Fibroblast of skin of back (primary cell): ENCODE data around the gene PLXNA3.

ENCODE experiments used
- DNase-seq: peaks from one replicate; pipeline ENCODE4 v3.0.0-alpha.2; 2013

Gene PLXNA3

DNA sequence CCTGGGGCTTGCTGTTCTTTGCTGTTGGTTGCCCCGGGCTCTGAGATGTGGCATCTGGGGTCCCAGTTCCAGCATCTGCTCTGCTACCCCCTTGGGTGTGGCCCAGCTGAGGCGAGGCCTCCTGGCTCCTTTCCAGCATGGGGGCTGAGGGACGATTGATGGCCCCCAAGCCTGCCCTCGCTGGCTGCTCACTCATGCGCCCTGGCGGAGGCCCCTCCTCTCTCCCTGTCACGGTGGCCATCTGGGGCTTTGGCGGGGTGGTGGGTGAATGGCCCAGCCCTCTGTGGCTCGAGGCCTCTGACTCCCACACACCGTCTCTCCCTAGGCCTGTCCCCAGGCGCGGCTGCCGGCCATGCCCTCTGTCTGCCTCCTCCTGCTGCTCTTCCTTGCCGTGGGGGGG is 1.8 kb downstream of the PLXNA3 start:
- DNase-seq, result peak; percentile 4

DNA sequence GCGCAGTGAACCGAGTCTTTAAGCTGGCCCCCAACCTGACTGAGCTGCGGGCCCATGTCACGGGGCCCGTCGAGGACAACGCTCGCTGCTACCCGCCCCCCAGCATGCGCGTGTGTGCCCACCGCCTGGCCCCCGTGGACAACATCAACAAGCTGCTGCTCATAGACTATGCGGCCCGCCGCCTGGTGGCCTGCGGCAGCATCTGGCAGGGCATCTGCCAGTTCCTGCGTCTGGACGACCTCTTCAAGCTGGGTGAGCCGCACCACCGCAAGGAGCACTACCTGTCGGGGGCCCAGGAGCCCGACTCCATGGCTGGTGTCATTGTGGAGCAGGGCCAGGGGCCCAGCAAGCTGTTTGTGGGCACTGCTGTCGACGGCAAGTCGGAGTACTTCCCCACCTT is 2.2 kb downstream of the PLXNA3 start:
- no peak for DNase-seq

DNA sequence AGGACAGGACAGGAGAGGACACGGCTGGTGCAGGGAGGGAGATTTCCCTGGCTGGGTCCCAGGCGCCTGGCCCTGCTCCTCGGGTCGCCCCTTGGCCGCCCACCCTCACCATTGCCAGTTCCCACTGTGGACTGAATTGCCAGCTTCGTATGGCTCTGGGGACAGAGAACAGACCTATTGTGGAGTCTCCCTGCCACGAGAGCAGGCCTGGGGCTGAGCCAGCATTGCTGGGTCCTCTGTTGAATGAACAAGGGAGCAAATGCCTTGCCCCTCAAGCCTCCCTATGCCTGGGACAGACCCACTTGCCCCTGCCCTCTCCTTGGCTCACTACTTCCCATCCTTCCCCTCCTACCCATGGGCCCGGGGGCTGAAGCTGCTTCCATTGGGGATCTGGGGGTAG is 4.3 kb downstream of the PLXNA3 start:
- no peak for DNase-seq

DNA sequence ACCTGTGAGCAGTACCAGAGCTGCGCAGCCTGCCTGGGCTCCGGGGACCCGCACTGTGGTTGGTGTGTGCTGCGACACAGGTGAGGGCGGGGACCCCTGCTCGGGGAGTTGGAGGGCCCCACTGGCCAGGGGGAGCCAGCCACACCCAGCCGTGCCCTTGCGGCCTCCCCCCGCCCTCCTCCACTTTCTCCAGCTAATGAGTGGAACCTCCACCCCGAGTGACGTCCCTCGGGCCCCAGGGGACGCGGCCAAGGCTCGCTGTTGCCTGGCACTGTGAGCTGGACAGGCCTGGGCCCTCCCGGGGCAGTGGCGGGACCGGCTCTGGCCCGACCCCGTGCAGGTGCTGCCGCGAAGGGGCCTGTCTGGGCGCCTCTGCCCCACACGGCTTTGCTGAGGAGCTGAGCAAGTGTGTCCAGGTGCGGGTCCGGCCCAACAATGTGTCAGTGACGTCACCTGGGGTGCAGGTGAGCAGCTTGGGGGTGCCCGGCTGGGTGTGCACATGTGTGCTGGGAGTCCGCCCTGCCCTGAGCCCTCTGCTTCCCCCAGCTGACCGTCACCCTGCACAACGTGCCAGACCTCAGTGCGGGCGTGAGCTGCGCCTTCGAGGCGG is 5.6 kb downstream of the PLXNA3 start:
- DNase-seq, result no peak

DNA sequence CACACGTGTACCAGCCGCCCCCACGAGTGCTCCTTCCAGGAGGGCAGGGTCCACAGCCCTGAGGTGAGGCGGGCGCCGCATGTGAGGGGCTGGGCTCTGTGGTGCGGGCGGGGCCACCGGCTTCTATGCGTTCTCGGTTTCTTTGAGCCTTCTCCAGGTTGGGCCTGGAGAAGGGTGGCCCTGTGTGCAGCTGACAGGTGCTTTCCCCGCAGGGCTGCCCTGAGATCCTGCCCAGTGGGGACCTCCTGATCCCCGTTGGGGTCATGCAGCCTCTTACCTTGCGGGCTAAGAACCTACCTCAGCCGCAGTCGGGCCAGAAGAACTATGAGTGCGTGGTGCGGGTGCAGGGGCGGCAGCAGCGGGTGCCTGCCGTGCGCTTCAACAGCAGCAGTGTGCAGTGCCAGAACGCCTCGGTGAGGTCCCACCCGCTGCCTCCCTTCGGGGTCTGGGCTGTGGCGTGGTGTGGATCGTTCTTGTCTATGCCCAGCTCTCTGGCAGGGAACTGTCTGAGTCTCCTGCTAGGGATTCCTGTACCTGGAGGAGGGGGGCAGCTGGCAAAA is 6.8 kb downstream of the PLXNA3 start:
- DNase-seq, result no peak

DNA sequence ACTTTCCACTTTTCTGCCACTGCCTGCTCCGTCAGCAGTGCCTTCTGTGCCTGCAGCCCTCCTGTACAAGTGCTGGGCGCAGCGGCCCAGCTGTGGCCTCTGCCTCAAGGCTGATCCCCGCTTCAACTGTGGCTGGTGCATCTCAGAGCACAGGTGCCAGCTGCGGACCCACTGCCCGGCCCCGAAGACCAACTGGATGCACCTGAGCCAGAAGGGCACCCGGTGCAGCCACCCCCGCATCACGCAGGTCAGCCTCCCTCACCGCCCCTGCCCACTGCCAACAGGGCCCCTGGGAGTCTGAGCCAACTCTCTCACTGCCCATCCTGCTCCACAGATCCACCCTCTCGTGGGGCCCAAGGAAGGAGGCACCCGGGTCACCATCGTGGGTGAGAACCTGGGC is 7.5 kb downstream of the PLXNA3 start:
- DNase-seq, result no peak

DNA sequence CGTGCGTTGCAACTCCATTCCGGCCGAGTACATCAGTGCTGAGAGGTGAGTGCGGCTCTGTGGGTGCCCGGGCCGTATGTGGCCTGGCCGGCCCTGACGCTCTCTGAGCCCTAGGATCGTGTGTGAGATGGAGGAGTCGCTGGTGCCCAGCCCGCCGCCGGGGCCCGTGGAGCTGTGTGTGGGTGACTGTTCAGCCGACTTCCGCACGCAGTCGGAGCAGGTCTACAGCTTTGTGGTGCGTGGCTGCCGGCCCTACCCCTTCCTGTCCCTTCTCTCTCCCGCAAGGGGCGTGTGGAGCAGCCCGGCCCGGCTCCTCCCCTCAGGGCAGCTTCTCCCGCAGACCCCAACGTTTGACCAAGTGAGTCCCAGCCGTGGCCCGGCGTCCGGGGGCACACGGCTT is 8.0 kb downstream of the PLXNA3 start:
- no peak for DNase-seq

DNA sequence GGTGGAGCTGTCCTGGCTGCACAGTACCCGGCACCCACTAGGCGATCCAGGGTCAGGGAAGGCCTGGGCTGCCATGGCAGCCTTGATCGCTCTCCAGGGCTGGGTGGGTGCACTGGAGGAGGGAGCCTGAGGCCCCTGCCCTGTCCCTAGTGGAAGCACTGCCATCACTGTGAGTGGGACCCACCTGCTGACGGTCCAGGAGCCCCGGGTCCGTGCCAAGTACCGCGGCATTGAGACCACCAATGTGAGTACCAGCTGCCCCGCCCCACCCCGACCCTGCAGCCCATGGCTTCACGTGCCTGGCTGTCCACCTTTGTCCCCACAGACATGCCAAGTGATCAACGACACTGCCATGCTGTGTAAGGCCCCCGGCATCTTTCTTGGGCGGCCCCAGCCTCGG is 8.8 kb downstream of the PLXNA3 start:
- no peak for DNase-seq

DNA sequence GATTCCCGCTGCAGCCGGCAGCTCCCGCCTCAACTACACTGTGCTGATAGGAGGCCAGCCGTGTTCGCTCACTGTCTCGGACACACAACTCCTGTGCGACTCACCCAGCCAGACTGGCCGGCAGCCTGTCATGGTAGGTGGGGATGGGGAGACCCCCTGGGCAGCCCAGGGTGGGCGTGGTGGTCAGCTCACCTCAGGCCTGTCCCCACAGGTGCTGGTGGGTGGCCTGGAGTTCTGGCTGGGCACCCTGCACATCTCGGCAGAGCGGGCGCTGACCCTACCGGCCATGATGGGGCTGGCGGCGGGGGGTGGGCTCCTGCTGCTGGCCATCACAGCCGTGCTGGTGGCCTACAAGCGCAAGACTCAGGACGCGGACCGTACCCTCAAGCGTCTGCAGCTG is 9.5 kb downstream of the PLXNA3 start:
- DNase-seq, result no peak

DNA sequence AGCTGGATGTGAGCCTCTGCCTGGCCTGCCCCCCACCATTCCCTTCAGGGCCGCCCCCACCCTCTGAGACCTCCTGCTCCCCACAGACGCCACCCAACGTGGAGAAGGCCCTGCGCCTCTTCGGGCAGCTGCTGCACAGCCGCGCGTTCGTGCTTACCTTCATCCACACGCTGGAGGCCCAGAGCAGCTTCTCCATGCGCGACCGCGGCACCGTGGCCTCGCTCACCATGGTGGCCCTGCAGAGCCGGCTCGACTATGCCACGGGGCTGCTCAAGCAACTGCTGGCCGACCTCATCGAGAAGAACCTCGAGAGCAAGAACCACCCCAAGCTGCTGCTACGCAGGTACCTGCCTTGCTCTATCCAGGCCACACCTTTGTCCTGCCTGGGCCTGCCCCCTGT is 10.1 kb downstream of the PLXNA3 start:
- no peak for DNase-seq

DNA sequence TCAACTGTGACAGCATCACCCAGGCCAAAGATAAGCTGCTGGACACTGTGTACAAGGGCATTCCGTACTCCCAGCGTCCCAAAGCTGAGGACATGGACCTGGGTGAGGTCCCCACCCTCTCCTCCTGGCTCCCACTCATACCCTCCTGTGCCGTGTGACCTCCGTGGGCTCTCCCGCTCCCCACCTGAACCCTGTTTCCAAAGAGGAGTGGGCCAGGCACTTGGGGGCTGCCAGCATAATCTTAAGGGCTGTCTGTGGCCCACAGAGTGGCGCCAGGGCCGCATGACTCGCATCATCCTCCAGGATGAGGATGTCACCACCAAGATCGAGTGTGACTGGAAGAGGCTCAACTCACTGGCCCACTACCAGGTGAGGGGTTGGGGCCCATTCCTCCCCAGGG is 11.0 kb downstream of the PLXNA3 start:
- no peak for DNase-seq

DNA sequence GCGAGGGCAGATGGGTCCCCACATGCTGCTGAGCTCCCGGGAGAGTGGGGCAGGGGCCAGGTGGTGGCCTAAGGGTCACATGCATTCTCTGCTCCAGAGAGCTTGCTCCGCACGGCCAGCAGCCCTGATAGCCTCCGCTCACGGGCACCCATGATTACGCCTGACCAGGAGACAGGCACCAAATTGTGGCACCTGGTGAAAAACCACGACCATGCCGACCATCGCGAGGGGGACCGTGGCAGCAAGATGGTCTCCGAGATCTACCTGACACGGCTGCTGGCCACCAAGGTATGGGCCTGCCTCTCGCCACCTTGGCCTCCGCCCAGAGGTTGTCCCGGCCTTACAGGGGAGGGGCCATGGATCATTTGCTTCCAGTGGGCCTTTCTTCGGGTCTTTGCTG is 11.8 kb downstream of the PLXNA3 start:
- no peak for DNase-seq

DNA sequence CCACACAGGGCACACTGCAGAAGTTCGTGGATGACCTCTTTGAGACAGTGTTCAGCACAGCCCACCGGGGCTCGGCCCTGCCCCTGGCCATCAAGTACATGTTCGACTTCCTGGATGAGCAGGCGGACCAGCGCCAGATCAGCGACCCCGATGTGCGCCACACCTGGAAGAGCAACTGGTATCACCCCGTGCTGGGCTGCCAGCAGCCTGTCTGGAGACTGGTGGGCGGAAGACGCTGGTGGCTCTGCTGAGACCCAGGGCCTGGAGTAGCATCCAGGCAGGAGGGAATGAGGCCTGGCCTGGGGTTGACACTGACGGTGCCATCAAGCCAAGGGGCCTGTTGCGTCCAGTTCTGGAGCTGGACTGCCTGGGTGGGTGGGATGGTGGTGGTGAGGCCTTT is 12.4 kb downstream of the PLXNA3 start:
- DNase-seq, result no peak

DNA sequence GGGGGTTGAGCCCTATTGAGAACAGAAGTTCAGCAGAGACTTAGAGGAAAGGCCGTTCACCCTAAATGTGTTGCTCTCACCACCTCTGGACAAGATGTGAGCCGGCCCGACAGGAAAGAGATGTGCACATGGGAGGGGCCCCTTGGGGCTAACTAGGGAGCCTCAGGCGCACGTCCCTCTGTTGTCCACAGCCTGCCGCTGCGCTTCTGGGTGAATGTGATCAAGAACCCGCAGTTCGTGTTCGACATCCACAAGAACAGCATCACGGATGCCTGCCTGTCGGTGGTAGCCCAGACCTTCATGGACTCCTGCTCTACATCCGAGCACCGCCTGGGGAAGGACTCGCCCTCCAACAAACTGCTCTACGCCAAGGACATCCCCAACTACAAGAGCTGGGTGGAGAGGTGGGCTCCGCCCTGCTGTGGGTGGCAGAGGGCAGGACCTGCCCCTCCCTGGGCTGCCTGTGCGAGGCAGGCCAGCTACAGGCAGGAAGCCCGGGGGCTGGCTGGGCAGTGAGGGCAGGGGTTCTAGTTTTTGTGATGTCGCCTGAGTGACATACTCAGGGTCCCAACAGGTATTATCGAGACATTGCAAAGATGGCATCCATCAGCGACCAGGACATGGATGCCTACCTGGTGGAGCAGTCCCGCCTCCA is 13.0 kb downstream of the PLXNA3 start:
- no peak for DNase-seq

DNA sequence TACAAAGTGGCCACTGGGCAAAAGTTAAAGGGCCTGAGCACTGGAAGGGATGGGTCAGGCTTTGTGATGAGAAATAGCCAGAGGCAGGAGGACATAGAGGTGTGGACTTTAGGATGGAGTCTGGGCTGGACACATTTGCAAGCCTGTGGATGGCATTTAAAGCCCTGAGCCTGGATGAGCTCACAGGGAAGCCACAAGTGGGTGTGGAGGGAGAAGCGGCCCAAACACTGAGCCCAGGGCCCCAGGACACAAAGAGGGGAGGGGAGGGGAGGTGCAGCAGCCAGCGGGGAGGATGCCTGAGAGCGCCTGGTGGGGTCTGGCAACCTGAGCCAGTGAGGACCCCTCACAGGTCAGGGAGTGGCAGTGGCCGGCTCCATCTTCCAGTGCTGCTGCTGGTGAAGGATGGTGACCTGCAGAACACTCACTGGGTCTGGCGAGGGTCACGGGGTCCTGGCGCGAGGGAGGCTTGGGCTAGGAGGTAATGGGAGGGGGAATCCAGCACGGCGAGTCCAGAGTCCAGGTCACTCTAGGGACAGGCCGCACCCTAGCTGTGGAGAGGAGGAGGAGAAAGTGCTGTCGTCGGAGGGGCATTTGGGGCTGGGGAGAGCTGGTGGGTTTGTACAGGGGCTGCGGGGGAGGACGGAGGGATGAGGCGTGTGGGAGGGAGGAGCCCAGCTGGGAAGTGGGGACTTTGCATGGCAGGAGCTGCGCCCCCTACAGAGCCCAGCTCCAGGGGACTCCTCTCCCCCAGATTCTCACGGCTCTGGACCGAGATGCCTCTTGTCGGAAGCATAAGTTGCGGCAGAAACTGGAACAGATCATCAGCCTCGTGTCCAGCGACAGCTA is 14.0 kb downstream of the PLXNA3 start:
- DNase-seq, result no peak

DNA sequence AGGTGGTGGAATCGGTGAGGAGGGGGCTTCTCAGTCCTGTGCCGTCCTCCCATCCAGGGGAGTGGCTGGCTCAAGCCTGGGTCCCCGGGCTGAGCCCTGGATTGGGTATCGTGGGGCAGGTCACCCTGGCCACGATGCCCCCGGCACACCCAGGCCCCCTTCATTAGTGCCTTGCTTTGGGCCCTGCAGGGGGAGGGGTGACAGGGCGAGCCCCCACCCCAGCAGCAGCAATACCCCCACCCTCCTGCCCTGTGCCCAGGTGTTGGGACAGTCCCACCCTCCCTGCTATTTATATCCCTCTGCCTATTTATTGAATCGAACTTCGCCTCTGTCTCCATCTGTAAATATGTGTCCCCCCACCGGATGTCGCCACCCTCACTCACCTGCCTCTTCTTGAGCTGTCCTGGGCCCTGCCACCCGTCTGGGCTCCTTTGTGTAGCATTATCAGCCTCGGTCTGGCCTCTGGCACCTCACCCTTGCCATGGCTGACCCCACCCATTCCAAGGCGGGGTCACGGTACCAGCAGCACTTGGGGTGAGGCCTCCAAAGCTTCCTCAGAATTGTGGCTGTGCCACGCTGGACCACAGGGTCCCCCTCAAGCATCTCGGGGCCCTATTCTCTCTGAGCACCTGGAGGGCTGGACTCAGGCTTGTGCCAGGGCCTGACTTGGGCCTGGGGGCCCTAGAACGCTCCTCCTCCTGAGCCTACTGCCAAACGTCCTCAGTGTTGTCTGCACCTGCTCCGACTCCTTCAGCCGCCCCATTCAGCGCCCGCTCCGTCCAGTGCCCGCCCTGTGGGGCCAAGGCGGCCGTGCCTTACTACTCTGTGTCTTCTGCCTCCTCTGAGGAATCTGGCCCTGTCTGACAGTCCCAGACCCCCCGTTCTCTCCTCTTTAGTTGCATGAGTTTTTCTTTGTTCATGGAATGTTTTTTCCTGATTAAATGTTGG is 14.9 kb downstream of the PLXNA3 start:
- no peak for DNase-seq

DNA sequence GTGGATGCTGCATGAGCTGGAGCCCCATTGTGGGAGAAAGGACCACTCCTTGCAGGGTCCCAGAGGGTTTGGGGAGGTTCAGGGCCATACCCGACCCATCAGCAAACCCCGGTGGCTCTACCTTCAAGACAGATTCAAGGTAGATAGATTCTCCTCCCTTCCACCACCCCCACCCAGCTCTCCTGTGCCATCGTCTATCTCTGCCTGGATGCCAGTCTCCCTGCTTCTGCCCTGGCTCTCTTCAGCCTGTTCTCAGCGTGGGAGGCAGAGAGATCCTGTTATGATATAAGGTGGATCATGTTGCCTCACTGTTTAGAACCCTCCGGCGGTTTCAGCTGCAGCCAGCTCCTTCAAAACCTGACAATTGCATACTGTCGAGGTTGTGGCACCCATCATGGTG is 15.6 kb downstream of the PLXNA3 start:
- DNase-seq, result no peak

DNA sequence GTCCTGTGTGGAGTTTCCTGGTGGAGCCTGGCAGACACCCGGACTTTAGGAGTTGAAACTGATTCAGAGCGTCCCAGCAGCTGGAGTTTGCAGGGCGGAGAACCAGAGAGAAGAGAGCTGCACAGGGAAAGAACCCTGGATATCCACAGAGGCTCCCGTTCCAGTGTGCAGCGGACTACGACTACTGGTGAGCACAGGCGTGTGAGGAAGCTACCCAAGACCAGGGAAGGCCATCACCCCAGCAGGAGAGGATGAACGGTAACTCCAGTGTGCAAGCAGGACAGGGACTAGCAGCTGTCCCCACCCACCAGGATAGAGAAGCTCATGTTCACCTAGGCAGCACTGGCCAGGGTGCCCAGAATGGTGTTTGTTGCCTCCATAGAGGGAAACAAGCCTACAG is 18.7 kb downstream of the PLXNA3 start:
- no peak for DNase-seq

DNA sequence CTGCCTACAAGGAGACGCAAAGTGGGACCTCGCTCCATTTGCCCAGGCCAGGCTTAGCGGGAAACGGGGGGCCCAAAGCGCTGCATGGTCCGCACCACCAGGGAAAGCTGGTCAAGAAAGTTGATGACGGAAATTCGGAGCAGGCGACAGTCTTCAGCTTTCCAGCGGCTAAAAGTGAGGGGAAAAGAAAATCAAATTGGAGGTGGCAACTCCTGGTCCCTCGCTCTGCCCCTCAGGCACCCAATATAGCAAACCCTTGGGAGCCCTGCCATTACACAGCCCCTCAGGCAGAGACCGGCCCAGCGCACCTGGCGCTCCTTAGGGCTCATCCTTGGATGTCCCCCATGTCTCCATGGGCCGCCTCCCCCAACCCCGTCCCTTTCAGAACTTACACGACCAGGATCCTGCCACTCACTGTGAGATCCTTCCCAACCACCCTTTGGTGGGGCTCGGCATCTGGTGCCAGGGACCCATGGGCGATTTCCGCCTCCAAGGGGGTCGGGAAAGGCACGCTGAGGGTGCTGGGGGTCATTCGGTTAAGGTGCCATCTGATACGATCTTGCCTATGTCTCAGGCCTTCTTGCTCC is 19.9 kb downstream of the PLXNA3 start:
- DNase-seq, result no peak

DNA sequence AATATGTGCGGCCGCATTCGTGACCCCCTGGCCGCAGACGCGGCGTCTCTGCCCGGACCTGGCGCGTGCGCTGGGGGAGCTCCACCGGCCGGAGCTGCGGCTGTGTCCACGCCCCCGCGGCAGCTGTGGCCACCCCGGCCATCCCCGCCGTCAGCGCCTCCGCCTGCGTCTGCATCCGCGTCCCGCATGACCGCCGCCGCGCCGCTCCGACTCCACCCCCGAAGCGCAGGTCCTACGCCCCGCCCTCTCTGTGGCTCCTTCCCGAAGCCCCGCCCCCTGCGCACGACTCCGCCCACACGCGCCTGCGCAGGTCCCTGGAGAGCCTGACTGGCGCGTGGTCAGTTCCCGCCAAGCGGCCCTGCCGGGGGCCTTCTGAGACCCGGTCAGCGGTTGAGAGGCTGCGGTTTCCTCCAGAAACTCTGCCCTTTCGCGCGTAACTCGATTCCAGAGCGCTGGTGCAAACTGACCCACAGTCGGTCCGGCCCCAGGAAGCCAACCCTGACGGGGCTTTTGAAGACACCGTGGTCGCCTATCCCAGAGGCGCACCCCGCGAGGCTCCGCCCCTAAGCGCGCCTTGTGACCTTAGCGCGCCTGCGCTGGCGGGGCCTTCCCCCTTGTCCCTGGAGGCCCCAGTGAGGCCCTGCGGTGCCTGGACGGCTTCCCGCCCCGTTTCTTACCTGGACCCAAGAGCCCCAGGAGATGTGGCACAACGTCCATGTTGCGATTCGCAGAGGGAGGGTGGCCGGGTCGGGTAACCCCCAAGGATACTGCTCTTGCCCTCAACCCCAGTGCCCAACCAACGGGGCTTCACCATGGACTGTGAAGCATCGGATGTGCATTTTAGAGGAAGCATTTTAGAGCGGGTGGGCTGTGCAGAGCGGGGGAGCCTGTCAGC is 20.9 kb downstream of the PLXNA3 start, which contains the start of gene LAGE3:
Gene LAGE3 (minus strand): TSS at position 554 of the 895 bp plus-strand sequence. CDS start 366 bp downstream, at position 188.
- peak; percentile 81 for DNase-seq

DNA sequence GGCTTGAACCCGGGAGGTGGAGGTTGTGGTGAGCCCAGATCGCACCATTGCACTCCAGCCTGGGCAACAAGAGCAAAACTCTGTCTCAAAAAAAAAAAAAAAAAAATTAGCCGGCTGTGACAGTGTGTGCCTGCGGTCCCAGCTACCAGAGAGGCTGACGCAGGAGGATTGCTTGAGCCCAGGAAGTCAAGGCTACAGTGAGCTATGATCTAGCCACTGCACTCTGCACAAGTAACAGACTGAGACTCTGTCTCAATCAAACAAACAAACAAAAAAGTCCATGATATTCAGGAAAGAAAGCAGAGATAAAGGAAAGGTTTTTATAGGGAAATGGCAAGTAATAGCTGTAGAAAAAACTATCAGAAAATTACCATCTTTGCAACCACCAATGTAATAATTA is 23.1 kb downstream of the PLXNA3 start:
- DNase-seq, result no peak
